IPS-20b (cell line): Measurements from ENCODE around the gene FADD.
"Not testable (repeated sequence)": the region's sequence is repeated elsewhere in the genome, so short reads cannot be mapped to it uniquely, and the experiment has no call there.

ENCODE experiments used
- H3K27ac ChIP-seq: one replicate; pipeline ENCODE4 v1.5.1; 2013; ENCODE audit warnings: low read length
- H3K27me3 ChIP-seq: 2 replicates; pipeline ENCODE4 v1.6.1; 2013; ENCODE audit warnings: mild to moderate bottlenecking, low read length, inconsistent platforms; ENCODE audit not compliant: insufficient read depth
- H3K36me3 ChIP-seq: 2 replicates; pipeline ENCODE4 v1.6.1; 2013; ENCODE audit warnings: low read depth, mild to moderate bottlenecking, inconsistent platforms, low read length, moderate library complexity; ENCODE audit not compliant: insufficient read depth
- H3K4me1 ChIP-seq: 2 replicates; pipeline ENCODE4 v1.6.1; 2013; ENCODE audit warnings: mild to moderate bottlenecking, control low read depth, inconsistent platforms, low read length, moderate library complexity; ENCODE audit not compliant: insufficient read depth
- H3K4me3 ChIP-seq: 2 replicates; pipeline ENCODE4 v1.5.1; 2013; ENCODE audit warnings: mild to moderate bottlenecking, low read length, inconsistent platforms
- H3K9ac ChIP-seq: 2 replicates; pipeline ENCODE4 v1.6.1; 2013; ENCODE audit warnings: low read depth, mild to moderate bottlenecking, inconsistent platforms, low read length, moderate library complexity
- H3K9me3 ChIP-seq: 2 replicates; pipeline ENCODE4 v1.6.1; 2013; ENCODE audit warnings: mild to moderate bottlenecking, low read depth, low read length, inconsistent platforms; ENCODE audit not compliant: insufficient read depth

The FADD gene

GRCh38 chr11:70194792-70195791, 8.0 kb upstream of the FADD start:
- H3K36me3 ChIP-seq, result no peaks in the 10 kb centered on the region
- H3K4me3 ChIP-seq, result no peak overlapping the region
- no peaks in the 10 kb centered on the region for H3K9me3 ChIP-seq
- no peak overlapping the region for H3K9ac ChIP-seq
- H3K4me1 ChIP-seq, result no peaks in the 10 kb centered on the region
- no peaks in the 10 kb centered on the region; the same call in 1 of the 2 replicates for H3K27me3 ChIP-seq
- H3K27ac ChIP-seq, result no peak overlapping the region

- Histone ChIP-seq H3K4me1 (peaks cover 13% of the 10 kb centered on the region), H3K27me3 (no peaks in the 10 kb centered on the region; the same call in 1 of the 2 replicates), H3K27ac (no peak overlapping the region), H3K9ac (no peak overlapping the region), H3K4me3 (no peak overlapping the region), H3K36me3 (peaks cover 8% of the 10 kb centered on the region; the same call in 1 of the 2 replicates), H3K9me3 (no peaks in the 10 kb centered on the region)
These were observed 2.8 kb upstream of the FADD start for GRCh38 chr11:70200212-70200844.

DNA sequence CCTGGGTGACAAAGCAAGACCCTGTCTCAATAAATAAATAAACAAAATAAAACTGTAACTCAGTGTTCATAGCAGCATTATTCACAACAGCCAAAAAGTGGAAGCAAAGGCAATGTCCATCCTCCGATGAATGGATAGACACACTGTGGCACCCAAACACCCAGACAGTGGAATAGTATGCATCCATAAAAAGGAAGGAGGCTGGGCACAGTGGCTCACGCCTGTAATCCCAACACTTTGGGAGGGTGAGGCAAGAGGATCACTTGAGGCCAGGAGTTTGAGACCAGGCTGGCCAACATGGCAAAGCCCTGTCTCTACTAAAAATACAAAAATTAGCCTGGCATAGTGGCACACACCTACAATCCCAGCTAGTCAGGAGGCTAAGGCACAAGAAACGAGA, 2.0 kb upstream of the FADD start:
- H3K27me3 ChIP-seq, H3K9me3 ChIP-seq, H3K27ac ChIP-seq, H3K9ac ChIP-seq, H3K4me3 ChIP-seq: not testable (repeated sequence)
- H3K36me3 ChIP-seq, result peaks cover 15% of the 10 kb centered on the region
- H3K4me1 ChIP-seq, result peaks cover 13% of the 10 kb centered on the region

- Histone ChIP-seq H3K4me3 (peak overlapping the region; percentile 99), H3K27me3 (no peaks in the 10 kb centered on the region), H3K9ac (peak overlapping the region; percentile 99; the same call in 1 of the 2 replicates), H3K36me3 (peaks cover 26% of the 10 kb centered on the region), H3K9me3 (no peaks in the 10 kb centered on the region), H3K27ac (no peak overlapping the region), H3K4me1 (peaks cover 13% of the 10 kb centered on the region)
These were observed 924 bp upstream of the FADD start for GRCh38 chr11:70201882-70202861.

DNA sequence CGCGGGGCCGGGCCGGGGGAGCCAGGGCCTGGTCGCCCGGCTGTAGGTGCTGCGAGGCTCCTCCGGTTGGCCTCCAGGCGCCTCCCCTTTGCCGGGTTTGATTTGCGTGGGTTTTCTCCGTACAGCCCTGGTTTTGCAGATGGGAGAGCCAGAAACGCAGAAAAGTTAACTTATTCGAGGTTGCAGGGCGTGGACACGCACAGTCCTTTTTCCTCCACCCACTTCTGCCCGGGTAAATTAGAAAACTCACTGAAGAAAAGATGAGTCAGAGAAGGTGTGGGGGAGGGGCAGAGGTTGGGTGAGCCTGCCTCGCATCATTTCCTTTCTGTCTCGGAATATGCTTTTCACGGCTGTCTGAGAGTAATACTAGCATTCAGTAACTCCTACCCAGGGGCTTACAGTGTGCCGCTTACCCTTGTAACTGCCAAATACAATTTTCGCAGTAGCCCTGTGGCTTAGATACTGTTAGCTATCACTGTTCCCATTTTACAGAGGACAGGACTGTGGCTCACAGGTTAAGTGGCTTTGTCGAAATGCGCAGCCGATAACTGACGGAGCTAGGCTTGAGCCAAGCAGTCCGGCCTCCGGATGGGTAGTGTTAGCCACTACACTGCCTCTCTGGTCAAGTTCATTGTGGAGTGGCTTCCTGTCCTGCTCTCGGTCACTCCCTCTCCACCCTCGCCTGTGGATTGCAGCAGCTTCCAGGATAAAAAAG, 812 bp downstream of the FADD start:
- Histone ChIP-seq H3K27ac (peak overlapping the region; percentile 94), H3K9me3 (no peaks in the 10 kb centered on the region), H3K36me3 (peaks cover 32% of the 10 kb centered on the region), H3K9ac (peak overlapping the region; percentile 99), H3K4me3 (peak overlapping the region; percentile 99), H3K27me3 (no peaks in the 10 kb centered on the region), H3K4me1 (peaks cover 13% of the 10 kb centered on the region)

DNA sequence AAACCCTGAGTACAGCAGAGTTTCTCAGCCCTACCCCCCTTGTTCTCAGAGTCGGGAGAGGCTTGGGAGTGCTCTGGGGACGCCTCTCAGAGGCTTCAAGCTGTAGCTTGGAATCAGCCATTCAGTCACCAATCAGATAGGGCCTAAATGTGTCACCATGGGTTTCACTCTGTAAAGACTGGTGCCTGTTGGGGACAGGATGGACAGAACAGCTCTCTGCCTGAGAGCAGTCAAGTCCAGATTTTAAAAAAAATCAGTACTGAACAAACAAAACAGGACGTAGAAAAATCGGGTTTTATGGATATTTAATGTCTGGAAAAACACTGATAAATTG, 1.3 kb downstream of the FADD start:
- Histone ChIP-seq H3K9me3 (no peaks in the 10 kb centered on the region), H3K27ac (no peak overlapping the region), H3K4me1 (peaks cover 13% of the 10 kb centered on the region), H3K4me3 (peak overlapping the region; percentile 99), H3K36me3 (peaks cover 37% of the 10 kb centered on the region), H3K27me3 (no peaks in the 10 kb centered on the region), H3K9ac (peak overlapping the region; percentile 99; the same call in 1 of the 2 replicates)

- no peak overlapping the region for H3K27ac ChIP-seq
- peaks cover 37% of the 10 kb centered on the region for H3K36me3 ChIP-seq
- peaks cover 13% of the 10 kb centered on the region for H3K4me1 ChIP-seq
- no peaks in the 10 kb centered on the region for H3K27me3 ChIP-seq
- H3K9ac ChIP-seq, result no peak overlapping the region
- H3K9me3 ChIP-seq, result no peaks in the 10 kb centered on the region
- peak overlapping the region; percentile 99; the same call in 1 of the 2 replicates for H3K4me3 ChIP-seq
These were observed 2.1 kb downstream of the FADD start for GRCh38 chr11:70205049-70205725.

DNA sequence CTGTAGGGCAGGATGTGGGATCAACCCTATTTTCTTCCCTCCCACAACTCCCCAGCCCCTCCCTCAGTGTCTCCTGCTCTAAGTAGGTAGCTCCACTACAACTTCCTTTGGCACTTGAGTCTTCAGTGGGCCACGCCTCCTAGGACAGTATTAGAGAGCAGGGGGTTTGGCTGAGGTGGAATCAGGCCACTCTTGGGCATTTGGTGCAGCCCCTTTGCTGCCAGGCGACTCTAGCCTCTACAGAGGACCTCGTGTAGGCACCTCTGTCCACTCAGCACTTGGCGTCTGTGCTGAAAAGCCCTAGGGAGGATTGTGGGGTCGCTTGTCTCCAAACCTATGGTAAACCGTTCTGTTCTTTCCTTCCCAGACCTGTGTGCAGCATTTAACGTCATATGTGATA, 2.7 kb downstream of the FADD start:
- Histone ChIP-seq H3K4me1 (peaks cover 16% of the 10 kb centered on the region), H3K36me3 (peaks cover 37% of the 10 kb centered on the region), H3K27me3 (no peaks in the 10 kb centered on the region), H3K4me3 (no peak overlapping the region), H3K9me3 (no peaks in the 10 kb centered on the region), H3K27ac (no peak overlapping the region), H3K9ac (no peak overlapping the region)

DNA sequence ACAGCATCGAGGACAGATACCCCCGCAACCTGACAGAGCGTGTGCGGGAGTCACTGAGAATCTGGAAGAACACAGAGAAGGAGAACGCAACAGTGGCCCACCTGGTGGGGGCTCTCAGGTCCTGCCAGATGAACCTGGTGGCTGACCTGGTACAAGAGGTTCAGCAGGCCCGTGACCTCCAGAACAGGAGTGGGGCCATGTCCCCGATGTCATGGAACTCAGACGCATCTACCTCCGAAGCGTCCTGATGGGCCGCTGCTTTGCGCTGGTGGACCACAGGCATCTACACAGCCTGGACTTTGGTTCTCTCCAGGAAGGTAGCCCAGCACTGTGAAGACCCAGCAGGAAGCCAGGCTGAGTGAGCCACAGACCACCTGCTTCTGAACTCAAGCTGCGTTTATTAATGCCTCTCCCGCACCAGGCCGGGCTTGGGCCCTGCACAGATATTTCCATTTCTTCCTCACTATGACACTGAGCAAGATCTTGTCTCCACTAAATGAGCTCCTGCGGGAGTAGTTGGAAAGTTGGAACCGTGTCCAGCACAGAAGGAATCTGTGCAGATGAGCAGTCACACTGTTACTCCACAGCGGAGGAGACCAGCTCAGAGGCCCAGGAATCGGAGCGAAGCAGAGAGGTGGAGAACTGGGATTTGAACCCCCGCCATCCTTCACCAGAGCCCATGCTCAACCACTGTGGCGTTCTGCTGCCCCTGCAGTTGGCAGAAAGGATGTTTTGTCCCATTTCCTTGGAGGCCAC, 3.3 kb downstream of the FADD start:
- Histone ChIP-seq H3K4me3 (no peak overlapping the region), H3K4me1 (peaks cover 16% of the 10 kb centered on the region), H3K9ac (no peak overlapping the region), H3K9me3 (no peaks in the 10 kb centered on the region), H3K27ac (no peak overlapping the region), H3K36me3 (peaks cover 37% of the 10 kb centered on the region), H3K27me3 (no peaks in the 10 kb centered on the region)

GRCh38 chr11:70206982-70207376, 3.9 kb downstream of the FADD start:
- Histone ChIP-seq H3K36me3 (peaks cover 37% of the 10 kb centered on the region), H3K9ac (no peak overlapping the region), H3K27ac (no peak overlapping the region)

More at GRCh38 chr11:70206982-70207376, 3.9 kb downstream of the FADD start:
- Histone ChIP-seq H3K9me3 (no peaks in the 10 kb centered on the region), H3K4me3 (no peak overlapping the region), H3K27me3 (no peaks in the 10 kb centered on the region), H3K4me1 (peaks cover 16% of the 10 kb centered on the region)
